ENCODE measurements around the gene MARF1.

DNA sequence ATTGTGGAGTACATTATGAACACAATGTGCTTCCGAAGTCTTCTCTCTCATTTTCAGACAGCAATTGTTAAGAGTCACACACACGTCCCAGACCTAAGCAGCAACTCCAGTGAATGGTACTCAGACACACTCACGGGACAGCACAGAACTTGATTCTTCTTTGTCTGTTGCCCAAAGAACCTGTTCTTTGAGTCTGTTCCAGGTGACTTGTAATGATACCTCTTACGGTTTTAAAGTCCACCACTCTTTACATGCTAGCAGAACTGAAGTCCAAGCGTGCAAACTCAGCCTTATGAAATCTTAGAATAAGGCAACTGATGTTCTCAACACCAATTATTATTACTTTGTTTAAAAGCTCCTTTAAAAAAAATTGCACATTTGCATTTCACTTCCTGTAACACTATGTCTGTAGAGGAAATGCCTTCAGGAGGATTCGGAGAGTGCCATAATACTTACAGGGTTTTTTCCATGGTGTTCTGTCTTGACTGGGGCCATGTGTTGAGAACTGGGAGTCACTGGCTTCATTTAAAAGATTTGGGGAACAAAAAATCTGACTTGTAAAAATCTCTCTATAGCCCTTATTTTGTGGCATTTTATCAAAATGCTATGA, 48.1 kb downstream of the MARF1 start:
- TF ChIP-seq, protein P1, sequence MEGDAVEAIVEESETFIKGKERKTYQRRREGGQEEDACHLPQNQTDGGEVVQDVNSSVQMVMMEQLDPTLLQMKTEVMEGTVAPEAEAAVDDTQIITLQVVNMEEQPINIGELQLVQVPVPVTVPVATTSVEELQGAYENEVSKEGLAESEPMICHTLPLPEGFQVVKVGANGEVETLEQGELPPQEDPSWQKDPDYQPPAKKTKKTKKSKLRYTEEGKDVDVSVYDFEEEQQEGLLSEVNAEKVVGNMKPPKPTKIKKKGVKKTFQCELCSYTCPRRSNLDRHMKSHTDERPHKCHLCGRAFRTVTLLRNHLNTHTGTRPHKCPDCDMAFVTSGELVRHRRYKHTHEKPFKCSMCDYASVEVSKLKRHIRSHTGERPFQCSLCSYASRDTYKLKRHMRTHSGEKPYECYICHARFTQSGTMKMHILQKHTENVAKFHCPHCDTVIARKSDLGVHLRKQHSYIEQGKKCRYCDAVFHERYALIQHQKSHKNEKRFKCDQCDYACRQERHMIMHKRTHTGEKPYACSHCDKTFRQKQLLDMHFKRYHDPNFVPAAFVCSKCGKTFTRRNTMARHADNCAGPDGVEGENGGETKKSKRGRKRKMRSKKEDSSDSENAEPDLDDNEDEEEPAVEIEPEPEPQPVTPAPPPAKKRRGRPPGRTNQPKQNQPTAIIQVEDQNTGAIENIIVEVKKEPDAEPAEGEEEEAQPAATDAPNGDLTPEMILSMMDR (IDR thresholded peaks at IDR 0.05), result no peak
- no peak for TF ChIP-seq EZH2 (IDR thresholded peaks at IDR 0.05)
- TF ChIP-seq EZH2phosphoT487 (IDR thresholded peaks at IDR 0.05), result no peak

All from neural progenitor cell (in vitro differentiated cells).